Thoracic aorta (tissue), 2 donors: ENCODE data around the gene VPS72. TPM values are rescaled to one million over a fixed set of nuclear protein-coding genes. Genes with fewer than 3 reads are reported as not detected.

Source experiments
- ATAC-seq: fragments of 150-250 bp; one replicate; pipeline ENCODE4 v1.8.0; 2017; ENCODE audit warnings: low read depth; ENCODE audit not compliant: insufficient number of reproducible peaks, low FRiP score
- DNase-seq: peaks from one replicate; pipeline ENCODE4 v3.0.0-alpha.2; 2020; ENCODE audit warnings: low spot score
- H3K27ac ChIP-seq, 2 donors: fragments of 200-600 bp; sonication (generic); 1 replicate in 1 of 2; 2 replicates in 1 of 2; pipeline ENCODE4 v1.5.1; 2016; ENCODE audit warnings: mild to moderate bottlenecking in 2 of 2, moderate library complexity in 2 of 2
- H3K27me3 ChIP-seq: fragments of 200-600 bp; sonication (generic); replicated peaks from 2 replicates; pipeline ENCODE4 v1.6.0; 2016; ENCODE audit warnings: mild to moderate bottlenecking; ENCODE audit not compliant: insufficient read depth
- H3K36me3 ChIP-seq: fragments of 200-600 bp; sonication (generic); one replicate; pipeline ENCODE4 v1.5.1; 2016
- H3K4me1 ChIP-seq, 2 donors: fragments of 200-600 bp; sonication (generic); 1 replicate in 1 of 2; 2 replicates in 1 of 2; pipeline versions ENCODE4 v1.5.1 to v1.6.0; 2016; ENCODE audit warnings: low read depth in 2 of 2, mild to moderate bottlenecking in 1 of 2; ENCODE audit not compliant: control insufficient read depth in 1 of 2
- H3K4me3 ChIP-seq: fragments of 200-600 bp; sonication (generic); 2 replicates; pipeline ENCODE4 v1.5.1; 2016; ENCODE audit warnings: mild to moderate bottlenecking
- H3K9me3 ChIP-seq: fragments of 200-600 bp; sonication (generic); 2 replicates; pipeline ENCODE4 v1.5.1; 2016
- total RNA-seq, 2 donors: library from RNA; depleted of rRNA; stranded (reverse); fragments of >200 nt; gene quantifications; one replicate each; pipeline versions ENCODE4 v1.1.0 to v1.2.3, GENCODE V29; 2016
- TF ChIP-seq, protein P1 (sequence below): fragments of 200-600 bp; sonication (generic); IDR thresholded peaks from one replicate; pipeline ENCODE4 v1.5.1; 2019; ENCODE audit warnings: antibody characterized with exemption

The VPS72 gene
- total RNA-seq, 2 donors from 2014 or later, result 32.5 to 39.7 TPM

- Histone ChIP-seq H3K9me3 (no peaks in the 10 kb centered on the region), H3K27ac (peak overlapping the region in 1 of 2 donors; percentile 20), H3K36me3 (peaks cover 25% of the 10 kb centered on the region), H3K27me3 (no peaks in the 10 kb centered on the region), H3K4me1 (peaks cover 3 to 30% of the 10 kb centered on the region in 2 donors), H3K4me3 (no peak overlapping the region)
- no peak for DNase-seq
- no peak for ATAC-seq
- TF ChIP-seq, protein P1, sequence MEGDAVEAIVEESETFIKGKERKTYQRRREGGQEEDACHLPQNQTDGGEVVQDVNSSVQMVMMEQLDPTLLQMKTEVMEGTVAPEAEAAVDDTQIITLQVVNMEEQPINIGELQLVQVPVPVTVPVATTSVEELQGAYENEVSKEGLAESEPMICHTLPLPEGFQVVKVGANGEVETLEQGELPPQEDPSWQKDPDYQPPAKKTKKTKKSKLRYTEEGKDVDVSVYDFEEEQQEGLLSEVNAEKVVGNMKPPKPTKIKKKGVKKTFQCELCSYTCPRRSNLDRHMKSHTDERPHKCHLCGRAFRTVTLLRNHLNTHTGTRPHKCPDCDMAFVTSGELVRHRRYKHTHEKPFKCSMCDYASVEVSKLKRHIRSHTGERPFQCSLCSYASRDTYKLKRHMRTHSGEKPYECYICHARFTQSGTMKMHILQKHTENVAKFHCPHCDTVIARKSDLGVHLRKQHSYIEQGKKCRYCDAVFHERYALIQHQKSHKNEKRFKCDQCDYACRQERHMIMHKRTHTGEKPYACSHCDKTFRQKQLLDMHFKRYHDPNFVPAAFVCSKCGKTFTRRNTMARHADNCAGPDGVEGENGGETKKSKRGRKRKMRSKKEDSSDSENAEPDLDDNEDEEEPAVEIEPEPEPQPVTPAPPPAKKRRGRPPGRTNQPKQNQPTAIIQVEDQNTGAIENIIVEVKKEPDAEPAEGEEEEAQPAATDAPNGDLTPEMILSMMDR, result no peak
These were observed 30.6 kb downstream of the VPS72 start for GRCh38 chr1:151159373-151159772.

GRCh38 chr1:151158751-151159251 is 31.2 kb downstream of the VPS72 start:
- no peak for ATAC-seq
- TF ChIP-seq, protein P1, result no peak
- Histone ChIP-seq H3K9me3 (no peaks in the 10 kb centered on the region), H3K36me3 (peaks cover 25% of the 10 kb centered on the region), H3K4me1 (peaks cover 3 to 24% of the 10 kb centered on the region in 2 donors), H3K27ac (peak overlapping the region in 1 of 2 donors; percentile 6), H3K27me3 (no peaks in the 10 kb centered on the region), H3K4me3 (no peak overlapping the region)
- DNase-seq, result no peak

DNA sequence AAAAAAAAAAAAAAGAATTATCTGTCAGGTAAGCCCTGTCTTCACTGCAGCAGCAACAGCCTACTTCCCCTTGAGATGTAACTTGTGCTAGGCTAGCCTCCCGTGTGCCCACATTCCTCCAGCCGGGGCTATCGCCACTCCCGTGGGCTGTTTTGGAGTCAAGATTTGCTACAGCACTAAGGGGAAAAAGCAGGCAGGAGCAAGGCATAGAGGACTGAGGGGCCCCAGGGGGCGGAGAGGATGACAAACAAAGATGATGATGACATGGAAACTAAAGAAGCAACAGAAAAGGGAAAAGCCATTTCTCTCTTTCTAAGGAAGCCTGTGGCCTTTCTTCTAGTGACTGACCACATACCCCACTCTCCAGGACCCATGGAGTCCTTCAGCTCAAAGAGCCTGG is 31.7 kb downstream of the VPS72 start:
- Histone ChIP-seq H3K27me3 (no peaks in the 10 kb centered on the region), H3K4me1 (peaks cover 3 to 19% of the 10 kb centered on the region in 2 donors), H3K36me3 (peaks cover 25% of the 10 kb centered on the region), H3K27ac (no peak overlapping the region), H3K9me3 (no peaks in the 10 kb centered on the region), H3K4me3 (no peak overlapping the region)
- no peak for ATAC-seq
- TF ChIP-seq, protein P1, result no peak
- no peak for DNase-seq

- no peaks in the 10 kb centered on the region for H3K9me3 ChIP-seq
- H3K36me3 ChIP-seq, result peaks cover 25% of the 10 kb centered on the region
- H3K27me3 ChIP-seq, result no peaks in the 10 kb centered on the region
- ATAC-seq, result no peak
- H3K4me1 ChIP-seq, result peaks cover 3 to 19% of the 10 kb centered on the region in 2 donors
- H3K27ac ChIP-seq, result no peak overlapping the region
- no peak for DNase-seq
- TF ChIP-seq, protein P1, result no peak
- peak overlapping the region; percentile 40 for H3K4me3 ChIP-seq
These were observed 32.9 kb downstream of the VPS72 start for GRCh38 chr1:151157067-151157531.

DNA sequence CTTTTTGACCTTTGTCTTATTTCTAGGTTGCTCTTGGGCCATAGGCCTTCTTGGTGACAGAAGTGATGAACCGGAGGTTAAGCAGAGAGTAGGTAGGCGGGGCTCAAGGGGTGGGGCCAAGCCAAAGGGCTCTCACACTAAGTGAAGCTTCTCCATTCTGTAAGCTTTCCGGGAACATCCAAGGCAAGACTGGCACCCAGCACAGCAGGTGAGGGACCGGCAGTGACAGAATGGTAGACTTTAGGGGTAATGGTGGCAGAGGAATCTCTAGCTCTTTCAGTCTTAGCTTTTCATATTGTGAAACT is 33.5 kb downstream of the VPS72 start, which contains the start of gene TNFAIP8L2:
Gene TNFAIP8L2 (plus strand): TSS at position 135 of the 305 bp plus-strand sequence. CDS start 2,049 bp downstream, outside the sequence.
- no peaks in the 10 kb centered on the region for H3K9me3 ChIP-seq
- no peaks in the 10 kb centered on the region for H3K27me3 ChIP-seq
- H3K4me1 ChIP-seq, result peaks cover 3 to 19% of the 10 kb centered on the region in 2 donors
- no peak within 1 kb of the TSS for H3K27ac ChIP-seq
- DNase-seq (no peak), ATAC-seq (no peak)
- peaks cover 21% of the 10 kb centered on the region for H3K36me3 ChIP-seq
- TF ChIP-seq, protein P1, result no peak
- H3K4me3 ChIP-seq, result peak within 1 kb of the TSS; percentile 40
